ACHN (cell line): Measurements from ENCODE around the gene ATRN.

ENCODE experiments used
- DNase-seq: peaks from one replicate; pipeline ENCODE4 v3.0.0-alpha.2; 2015
- in situ Hi-C: cut with HindIII; loops from 2 replicates; pipeline ENCODE4 v1.10.0; 2017; ENCODE audit warnings: low sequenced_read_pairs, low pct_ligation_motif_present, low pct_unique_long_range_greater_than_20kb

Gene ATRN

GRCh38 chr20:3678856-3679720 is 208.3 kb downstream of the ATRN start:
- no peak for DNase-seq

DNA sequence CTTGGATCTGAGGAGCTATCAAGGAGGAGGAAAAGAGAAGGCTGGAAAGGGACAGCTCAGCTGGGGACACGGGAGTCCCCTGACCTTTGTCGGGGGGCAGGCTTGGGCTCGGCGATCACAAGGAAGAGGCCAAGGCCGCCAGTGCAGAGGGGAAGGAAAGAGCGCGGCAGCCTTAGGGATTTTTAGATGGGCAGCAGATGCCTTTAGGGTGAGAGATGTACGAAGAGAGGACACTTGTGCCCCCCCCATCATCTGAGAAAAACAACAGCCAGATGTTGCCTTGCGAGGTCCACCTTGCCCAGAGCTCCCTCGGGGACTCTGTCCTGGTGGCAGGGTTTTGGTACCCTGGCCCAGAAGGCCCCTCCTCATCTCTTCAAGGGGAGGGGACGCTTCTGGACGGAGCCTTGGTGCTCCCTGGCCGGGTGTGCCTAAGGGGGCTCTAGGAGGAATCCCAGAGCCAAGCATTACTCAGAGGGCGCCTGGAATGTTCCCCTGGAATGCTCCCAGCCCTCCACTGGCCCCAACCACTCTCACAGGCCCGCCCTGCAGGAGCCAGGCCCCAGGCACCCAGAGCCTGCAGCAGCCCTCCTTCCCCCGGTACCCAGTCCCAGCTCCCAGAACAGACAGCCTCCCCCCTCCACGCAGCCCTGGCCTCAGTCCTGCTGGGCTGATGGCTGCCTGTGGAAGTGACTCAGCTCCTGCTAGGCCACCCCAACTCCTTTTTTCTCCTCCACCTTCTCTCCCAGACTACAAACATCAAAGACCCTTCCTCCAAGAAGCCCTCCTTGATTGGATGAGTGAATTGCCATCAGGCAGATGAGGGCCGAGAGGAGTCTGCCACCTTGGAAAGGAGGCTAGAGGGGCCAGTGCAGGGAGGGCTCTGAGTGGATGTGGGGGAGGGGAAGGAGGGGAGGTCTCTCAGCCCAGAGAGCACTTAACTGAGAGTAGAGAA is 209.2 kb downstream of the ATRN start:
- no peak for DNase-seq
- in situ Hi-C loops: no loop called here

More at GRCh38 chr20:3678856-3679720, 208.3 kb downstream of the ATRN start:
- in situ Hi-C loops: no loop called here

- no peak for DNase-seq
- in situ Hi-C loops: no loop called here
Observed at GRCh38 chr20:3680701-3681351, 210.0 kb downstream of the ATRN start.

GRCh38 chr20:3681352-3681930 is 210.6 kb downstream of the ATRN start:
- in situ Hi-C loops: no loop called here
- DNase-seq: no peak

- in situ Hi-C loops: no loop called here
Observed at GRCh38 chr20:3681931-3682781, 211.3 kb downstream of the ATRN start, which contains the start of gene ADAM33. Gene ADAM33, minus strand, starts transcription at chr20:3682010. Its CDS starts 6 bp downstream, at chr20:3682004.

DNA sequence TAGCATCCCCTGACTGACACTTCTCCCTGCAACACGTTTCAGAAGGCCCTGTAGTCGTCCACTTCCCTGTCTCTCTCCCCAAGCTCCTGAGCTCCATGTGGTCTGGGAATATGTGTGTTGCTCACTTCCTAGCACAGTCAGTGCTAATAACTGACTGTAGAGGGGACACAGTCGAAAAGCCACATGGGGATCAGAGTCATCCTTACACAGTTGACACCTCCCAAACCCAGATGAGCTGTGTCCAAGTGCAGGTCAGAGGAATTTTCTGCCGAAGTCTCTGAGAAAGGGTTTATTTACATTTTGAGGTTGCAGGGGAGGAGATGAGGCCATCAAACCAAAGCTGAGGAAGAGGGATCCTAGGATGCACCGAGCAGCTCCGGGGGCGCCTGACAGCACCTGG is 214.5 kb downstream of the ATRN start:
- DNase-seq: no peak
- in situ Hi-C loops: no loop called here

More at GRCh38 chr20:3681931-3682781, 211.3 kb downstream of the ATRN start, which contains the start of gene ADAM33:
- no peak for DNase-seq

DNA sequence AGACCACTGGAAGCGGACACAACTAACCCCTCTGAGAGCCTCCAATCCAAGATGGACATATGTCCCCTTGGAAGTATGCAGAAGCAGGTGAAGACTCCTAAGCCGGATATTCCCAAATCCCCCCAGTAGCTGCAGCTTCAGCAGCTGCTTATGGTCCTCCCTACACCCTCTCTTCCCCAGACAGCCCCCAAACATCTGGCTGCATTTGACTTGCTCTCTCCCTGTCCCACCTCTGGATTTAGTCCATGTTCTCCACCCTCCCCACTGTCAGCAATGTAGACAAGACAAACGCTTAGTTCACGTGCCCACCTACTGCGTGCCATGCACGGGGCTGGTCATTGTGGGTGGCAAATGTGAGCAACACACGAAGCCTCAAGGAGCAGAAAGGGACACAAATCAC is 215.6 kb downstream of the ATRN start:
- in situ Hi-C loops: no loop called here

GRCh38 chr20:3686867-3687321 is 216.1 kb downstream of the ATRN start:
- DNase-seq: peak; percentile 58
- in situ Hi-C loops: no loop called here

More for the DNA sequence above, 215.6 kb downstream of the ATRN start:
- DNase-seq: no peak

DNA sequence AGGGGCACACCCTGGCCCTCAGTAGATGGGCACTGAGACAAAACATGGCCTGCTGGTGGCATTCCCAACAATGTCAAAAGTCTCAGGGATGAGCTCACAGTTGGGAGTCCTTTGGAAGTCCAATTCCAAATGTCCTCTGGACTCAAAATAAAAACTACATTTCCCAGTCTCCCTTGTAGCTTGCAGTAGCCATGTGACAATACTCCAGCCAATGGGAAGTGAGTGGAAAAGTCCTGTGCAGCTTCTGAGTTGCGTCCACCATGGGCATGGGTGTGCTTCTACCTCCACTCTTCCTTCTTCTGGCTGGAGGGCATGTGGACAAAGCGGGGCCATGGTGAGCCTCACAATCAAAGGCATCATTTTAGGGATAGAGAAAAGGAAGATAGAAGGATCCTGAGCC is 216.8 kb downstream of the ATRN start:
- in situ Hi-C loops: no loop called here

GRCh38 chr20:3689978-3690377 is 219.2 kb downstream of the ATRN start:
- in situ Hi-C loops: no loop called here

More for the DNA sequence above, 216.8 kb downstream of the ATRN start:
- peak; percentile 38 for DNase-seq

DNA sequence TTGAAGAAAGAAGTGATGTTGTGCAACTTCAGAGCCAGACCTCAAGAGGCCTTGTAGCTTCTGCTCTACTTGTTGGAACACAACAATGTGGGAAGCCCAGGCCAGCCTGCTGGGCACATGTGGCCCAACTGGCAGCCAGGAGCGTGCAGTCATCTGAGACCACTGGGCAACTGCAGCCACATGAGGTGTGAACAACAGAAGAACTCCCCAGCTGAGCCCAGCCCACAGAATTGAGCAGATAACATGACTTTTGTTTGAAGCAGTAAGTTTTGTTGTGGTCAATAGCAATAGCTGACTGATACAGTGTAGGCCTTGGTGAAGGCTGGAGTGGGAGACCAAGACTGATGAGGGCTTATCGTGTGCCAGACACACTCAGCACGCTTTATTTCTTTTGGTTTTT is 219.6 kb downstream of the ATRN start:
- in situ Hi-C loops: no loop called here

More at GRCh38 chr20:3689978-3690377, 219.2 kb downstream of the ATRN start:
- no peak for DNase-seq

GRCh38 chr20:3691306-3691705 is 220.5 kb downstream of the ATRN start:
- in situ Hi-C loops: no loop called here
- no peak for DNase-seq

More for the DNA sequence above, 219.6 kb downstream of the ATRN start:
- DNase-seq: no peak

DNA sequence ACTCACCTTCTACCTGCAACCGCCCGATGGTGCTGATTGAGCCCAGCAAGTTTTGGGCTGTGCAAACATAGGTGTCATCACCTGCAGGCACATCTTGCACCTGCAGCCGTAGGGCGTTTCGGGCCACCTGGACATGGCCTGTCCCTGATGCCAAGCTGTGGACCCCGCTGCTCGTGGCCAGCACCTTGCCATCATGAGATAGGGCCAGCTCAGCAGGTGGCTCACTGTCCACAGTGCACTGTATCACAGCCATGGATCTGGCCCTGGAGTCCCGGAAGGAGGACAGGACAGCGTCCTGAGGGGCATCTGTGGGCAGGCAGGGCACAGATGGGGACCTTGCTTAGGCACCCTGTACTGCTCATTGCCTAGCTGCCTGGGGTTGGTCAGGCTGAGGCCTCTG is 221.1 kb downstream of the ATRN start:
- DNase-seq: no peak
- in situ Hi-C loops: no loop called here

DNA sequence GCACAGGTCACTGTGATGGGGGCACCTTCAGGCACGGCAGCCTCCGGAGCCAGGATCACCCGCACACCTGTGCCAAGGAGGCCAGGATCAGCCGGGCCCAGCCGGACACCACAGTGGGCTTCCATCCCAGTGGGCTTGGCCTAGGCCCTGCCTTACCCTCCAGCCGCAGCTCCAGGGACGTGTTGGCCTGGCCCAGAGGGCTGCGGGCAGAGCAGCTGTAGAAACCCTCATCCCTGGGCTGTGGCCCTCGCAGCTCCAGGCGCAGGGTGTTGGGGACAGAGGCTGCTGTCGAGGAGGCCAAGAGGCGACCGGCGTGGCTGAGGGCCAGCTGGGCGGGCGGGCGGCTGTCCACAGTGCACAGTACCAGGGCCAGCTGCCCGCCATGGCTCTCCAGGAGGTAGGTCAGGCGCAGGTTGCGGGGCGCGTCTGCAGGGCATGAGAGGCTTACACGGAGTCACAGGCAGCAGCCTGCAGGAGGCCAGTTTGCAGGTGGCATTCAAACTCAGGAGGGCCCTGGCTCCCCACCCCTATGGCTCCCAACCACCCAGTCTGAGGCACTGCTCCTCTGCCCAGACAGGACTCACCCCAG is 222.0 kb downstream of the ATRN start:
- in situ Hi-C loops: no loop called here
- no peak for DNase-seq

- DNase-seq: no peak
- in situ Hi-C loops: no loop called here
Observed at GRCh38 chr20:3693376-3693775, 222.6 kb downstream of the ATRN start.

- DNase-seq: no peak
- in situ Hi-C loops: no loop called here
Observed at GRCh38 chr20:3694864-3695263, 224.0 kb downstream of the ATRN start.

DNA sequence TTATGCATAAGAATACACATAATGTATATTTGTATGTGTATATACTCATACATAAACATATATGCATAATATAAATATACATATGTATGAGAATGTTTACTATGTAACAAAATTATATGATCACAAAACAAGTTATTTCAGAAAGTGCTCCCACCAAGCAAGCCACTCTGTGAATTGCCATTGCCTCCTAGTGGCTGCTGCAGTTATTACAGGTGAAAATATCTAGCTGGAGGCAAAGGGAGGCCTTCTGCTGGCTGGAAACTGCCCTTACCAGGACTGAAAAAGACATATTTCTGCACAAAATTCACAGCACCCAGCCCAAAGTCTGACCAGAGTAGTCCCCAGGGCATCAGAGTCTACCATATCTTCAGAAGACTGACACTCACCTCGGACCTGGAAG is 225.4 kb downstream of the ATRN start:
- in situ Hi-C loops: no loop called here
- no peak for DNase-seq
